Uterus (tissue), 4 donors: Measurements from ENCODE around the gene ACOXL. TPM values are rescaled to one million over a fixed set of nuclear protein-coding genes. Genes with fewer than 3 reads are reported as not detected.

Source experiments
- DNase-seq, 2 donors: peaks; one replicate each; pipeline ENCODE4 v3.0.0-alpha.2; 2019 to 2020
- H3K27ac ChIP-seq, 2 donors: fragments of 200-600 bp; sonication (generic); 1 replicate in 1 of 2; 2 replicates in 1 of 2; pipeline ENCODE4 v1.5.1; 2016 to 2018
- H3K27me3 ChIP-seq, 2 donors: fragments of 200-600 bp; sonication (generic); one replicate each; pipeline ENCODE4 v1.5.1; 2018 to 2019; ENCODE audit warnings: control low read depth in 1 of 2
- H3K36me3 ChIP-seq, 2 donors: fragments of 200-600 bp; sonication (generic); one replicate each; pipeline ENCODE4 v1.5.1; 2019; ENCODE audit warnings: control low read depth in 1 of 2
- H3K4me1 ChIP-seq, 2 donors: fragments of 200-600 bp; sonication (generic); one replicate each; pipeline ENCODE4 v1.5.1; 2018 to 2019; ENCODE audit warnings: control low read depth in 1 of 2
- H3K4me3 ChIP-seq, 2 donors: fragments of 200-600 bp; sonication (generic); 1 replicate in 1 of 2; 2 replicates in 1 of 2; pipeline ENCODE4 v1.5.1; 2018 to 2019; ENCODE audit warnings: mild to moderate bottlenecking in 1 of 2
- H3K9me3 ChIP-seq, 2 donors: fragments of 200-600 bp; sonication (generic); one replicate each; pipeline ENCODE4 v1.5.1; 2019; ENCODE audit warnings: control low read depth in 1 of 2
- POLR2A ChIP-seq, 2 donors: fragments of 450-650 bp; IDR thresholded peaks; one replicate each; pipeline ENCODE4 v1.6.1; 2016; ENCODE audit warnings: antibody characterized with exemption in 2 of 2, mild to moderate bottlenecking in 1 of 2, moderate library complexity in 1 of 2
- intact Hi-C: fragments of 100-400 bp; cut with DNase I; formaldehyde crosslinking; loops from one replicate; pipeline ENCODE4 v1.15.1; 2023; ENCODE audit warnings: low total_unique reads
- total RNA-seq, 4 donors: library from RNA; depleted of rRNA in 3 of 4; stranded (reverse); fragments of >200 nt in 3 of 4; gene quantifications; one replicate each; pipeline versions ENCODE4 v1.1.0 to v1.2.4, GENCODE V29; 2014 to 2023
- TF ChIP-seq, protein P1 (sequence below), 4 experiments: fragments of 200-600 bp in 2 of 4; fragments of 450-650 bp in 2 of 4; sonication (generic) in 2 of 4; IDR thresholded peaks; one replicate each; pipeline ENCODE4 v1.5.1; 2016 to 2019; ENCODE audit warnings: antibody characterized with exemption in 4 of 4, mild to moderate bottlenecking in 2 of 4, moderate library complexity in 1 of 4
- donor health status: DM: yes; HTN: yes; CAD: no.

Gene ACOXL
- total RNA-seq, 4 donors from 2014 or later = 0.18 to 0.41 TPM; not detected in 2

DNA sequence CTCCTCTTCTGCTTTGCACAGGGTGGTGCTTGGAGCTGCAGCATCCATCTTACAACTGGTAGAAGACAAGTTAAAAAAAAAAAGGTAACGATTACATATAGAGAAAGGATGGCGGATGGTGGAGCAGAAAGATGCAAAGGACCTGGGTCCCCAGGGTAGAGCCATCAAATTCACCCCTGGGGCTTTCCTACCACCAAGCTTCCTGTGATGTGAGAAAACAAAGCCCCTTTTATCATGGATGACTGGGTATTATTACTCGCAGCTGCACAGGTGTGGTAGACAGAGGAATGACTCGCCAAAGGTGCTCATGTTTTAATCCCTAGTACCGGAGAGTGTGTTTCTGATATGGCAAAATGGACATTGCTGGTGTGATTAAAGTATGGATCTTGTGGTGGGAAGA lies 1.3 kb upstream of the ACOXL start:
- no peak for DNase-seq

DNA sequence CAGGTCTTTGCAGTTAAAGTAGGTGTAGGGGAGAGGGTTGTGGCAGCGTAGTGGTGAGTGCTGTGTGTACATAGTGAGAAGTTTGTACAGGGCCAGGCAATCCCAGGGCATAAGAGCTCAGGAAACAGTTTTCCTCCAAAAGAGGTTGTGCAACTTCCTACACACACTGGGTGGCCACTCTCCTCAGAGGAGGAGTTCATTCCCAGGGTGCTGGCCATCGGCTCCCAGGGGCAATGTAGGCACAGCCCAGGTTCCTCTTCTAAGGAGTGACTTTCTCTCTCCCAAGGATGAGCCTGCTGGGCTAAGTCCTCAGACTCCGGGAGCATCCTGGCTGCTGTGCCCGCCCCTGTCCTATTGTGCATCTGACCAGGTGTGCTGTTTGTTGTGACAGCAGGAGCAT lies 3.0 kb downstream of the ACOXL start:
- H3K4me3 ChIP-seq = no peak overlapping the region
- H3K27me3 ChIP-seq = peaks cover 0 to 14% of the 10 kb centered on the region in 2 donors
- no peaks in the 10 kb centered on the region for H3K9me3 ChIP-seq
- DNase-seq = no peak
- peaks cover 0 to 4% of the 10 kb centered on the region in 2 donors for H3K4me1 ChIP-seq
- no peaks in the 10 kb centered on the region for H3K36me3 ChIP-seq
- no peak overlapping the region for H3K27ac ChIP-seq
- TF ChIP-seq POLR2A (IDR thresholded peaks at IDR 0.05) = no peak
- TF ChIP-seq, protein P1, sequence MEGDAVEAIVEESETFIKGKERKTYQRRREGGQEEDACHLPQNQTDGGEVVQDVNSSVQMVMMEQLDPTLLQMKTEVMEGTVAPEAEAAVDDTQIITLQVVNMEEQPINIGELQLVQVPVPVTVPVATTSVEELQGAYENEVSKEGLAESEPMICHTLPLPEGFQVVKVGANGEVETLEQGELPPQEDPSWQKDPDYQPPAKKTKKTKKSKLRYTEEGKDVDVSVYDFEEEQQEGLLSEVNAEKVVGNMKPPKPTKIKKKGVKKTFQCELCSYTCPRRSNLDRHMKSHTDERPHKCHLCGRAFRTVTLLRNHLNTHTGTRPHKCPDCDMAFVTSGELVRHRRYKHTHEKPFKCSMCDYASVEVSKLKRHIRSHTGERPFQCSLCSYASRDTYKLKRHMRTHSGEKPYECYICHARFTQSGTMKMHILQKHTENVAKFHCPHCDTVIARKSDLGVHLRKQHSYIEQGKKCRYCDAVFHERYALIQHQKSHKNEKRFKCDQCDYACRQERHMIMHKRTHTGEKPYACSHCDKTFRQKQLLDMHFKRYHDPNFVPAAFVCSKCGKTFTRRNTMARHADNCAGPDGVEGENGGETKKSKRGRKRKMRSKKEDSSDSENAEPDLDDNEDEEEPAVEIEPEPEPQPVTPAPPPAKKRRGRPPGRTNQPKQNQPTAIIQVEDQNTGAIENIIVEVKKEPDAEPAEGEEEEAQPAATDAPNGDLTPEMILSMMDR (IDR thresholded peaks at IDR 0.05) = no peak
- intact Hi-C loops = no loop called here

More for the DNA sequence above, 1.3 kb upstream of the ACOXL start:
- H3K36me3 ChIP-seq = no peaks in the 10 kb centered on the region
- H3K9me3 ChIP-seq = no peaks in the 10 kb centered on the region
- peaks cover 0 to 4% of the 10 kb centered on the region in 2 donors for H3K4me1 ChIP-seq
- H3K4me3 ChIP-seq = no peak overlapping the region
- peaks cover 0 to 14% of the 10 kb centered on the region in 2 donors for H3K27me3 ChIP-seq
- intact Hi-C loops = no loop called here
- H3K27ac ChIP-seq = no peak overlapping the region
- TF ChIP-seq POLR2A (IDR thresholded peaks at IDR 0.05) = no peak
- TF ChIP-seq, protein P1 (IDR thresholded peaks at IDR 0.05) = no peak

DNA sequence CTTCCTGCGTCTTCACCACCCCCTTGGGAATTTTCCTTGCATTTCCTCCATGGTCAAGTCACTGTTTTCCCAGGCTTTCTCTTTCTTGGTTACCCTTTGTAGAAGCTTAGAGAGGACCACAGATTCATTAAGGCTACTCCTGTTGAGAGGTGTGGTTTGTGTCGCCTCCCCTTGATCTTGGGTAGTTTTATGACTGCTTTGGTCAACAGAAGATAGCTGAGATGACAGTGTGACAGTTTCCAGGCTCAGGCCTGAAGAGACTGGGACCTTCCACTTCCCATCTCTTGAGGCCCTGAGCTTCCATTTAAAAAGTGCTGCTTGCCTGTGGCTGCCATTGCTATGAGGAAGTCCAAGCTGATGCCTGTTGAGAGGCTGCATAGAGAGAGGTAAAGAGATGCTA lies 5.4 kb downstream of the ACOXL start:
- Histone ChIP-seq H3K4me1 (peaks cover 0 to 2% of the 10 kb centered on the region in 2 donors), H3K4me3 (no peak overlapping the region), H3K36me3 (no peaks in the 10 kb centered on the region), H3K27me3 (peaks cover 0 to 14% of the 10 kb centered on the region in 2 donors), H3K9me3 (no peaks in the 10 kb centered on the region), H3K27ac (no peak overlapping the region)
- intact Hi-C loops = no loop called here
- TF ChIP-seq, protein P1 (IDR thresholded peaks at IDR 0.05) = no peak
- no peak for TF ChIP-seq POLR2A (IDR thresholded peaks at IDR 0.05)
- no peak for DNase-seq

DNA sequence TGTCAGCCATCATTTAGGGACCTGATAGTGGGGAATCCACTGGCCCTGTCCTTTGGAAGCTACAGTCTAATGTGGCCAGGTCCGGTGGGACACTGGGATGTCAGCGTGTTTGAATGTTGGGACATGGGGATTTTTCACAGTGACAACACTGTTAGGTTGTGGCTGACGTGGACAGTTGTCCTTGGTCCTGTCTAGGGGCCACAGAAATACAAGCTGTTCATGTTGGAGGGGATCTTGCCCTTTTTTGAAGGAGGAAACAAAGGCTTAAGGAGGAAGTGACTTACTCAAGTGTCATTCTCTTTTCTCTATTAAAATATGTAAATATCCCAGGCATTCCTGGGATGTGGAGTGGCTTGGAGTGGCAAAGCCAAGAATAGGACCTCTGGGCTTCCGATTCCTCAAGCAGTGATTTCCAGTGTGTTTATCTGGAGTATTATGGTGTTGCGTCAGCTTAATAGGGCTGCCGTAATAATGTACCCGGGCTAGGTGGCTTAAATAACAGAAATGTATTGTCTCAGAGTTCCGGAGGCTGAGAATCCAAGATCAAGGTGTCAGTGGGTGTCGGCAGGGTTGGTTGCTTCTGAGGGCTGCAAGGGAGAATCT lies 8.5 kb downstream of the ACOXL start:
- DNase-seq = no peak
- intact Hi-C loops = no loop called here
- peaks cover 0 to 1% of the 10 kb centered on the region in 2 donors for H3K27me3 ChIP-seq

DNA sequence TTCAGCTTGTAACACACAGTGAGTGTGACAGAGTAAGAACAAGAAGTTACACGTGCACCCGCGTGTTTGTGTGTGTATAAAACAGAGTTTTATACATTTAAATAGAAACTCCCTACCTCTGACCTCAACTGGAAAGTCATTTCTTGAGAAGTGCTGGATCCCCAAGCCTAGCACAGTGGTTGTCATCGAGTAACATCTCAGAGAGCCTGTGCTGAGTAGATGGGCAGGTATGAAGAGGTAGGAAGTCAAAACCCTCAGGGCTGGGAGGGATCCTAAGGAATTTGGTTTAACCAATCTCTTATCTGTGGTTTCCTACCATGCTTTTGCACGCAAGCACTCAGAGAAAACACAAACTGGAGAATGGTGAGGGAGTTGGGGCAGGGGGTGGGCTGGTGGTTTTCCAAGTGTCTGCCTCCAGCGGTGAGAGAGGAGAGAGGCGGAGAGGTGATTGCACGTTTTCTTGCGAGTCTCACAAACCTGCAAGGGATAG lies 9.2 kb downstream of the ACOXL start:
- H3K27ac ChIP-seq = no peak overlapping the region

More for the DNA sequence above, 8.5 kb downstream of the ACOXL start:
- no peaks in the 10 kb centered on the region for H3K9me3 ChIP-seq
- H3K36me3 ChIP-seq = no peaks in the 10 kb centered on the region
- H3K4me3 ChIP-seq = no peak overlapping the region
- H3K4me1 ChIP-seq = no peaks in the 10 kb centered on the region
- no peak overlapping the region for H3K27ac ChIP-seq
- TF ChIP-seq, protein P1 (IDR thresholded peaks at IDR 0.05) = no peak
- TF ChIP-seq POLR2A (IDR thresholded peaks at IDR 0.05) = no peak

More for the DNA sequence above, 9.2 kb downstream of the ACOXL start:
- Histone ChIP-seq H3K9me3 (no peaks in the 10 kb centered on the region), H3K36me3 (no peaks in the 10 kb centered on the region), H3K27me3 (no peaks in the 10 kb centered on the region), H3K4me3 (no peak overlapping the region), H3K4me1 (no peaks in the 10 kb centered on the region)
- intact Hi-C loops = no loop called here
- DNase-seq = no peak
- TF ChIP-seq POLR2A (IDR thresholded peaks at IDR 0.05) = no peak
- TF ChIP-seq, protein P1 (IDR thresholded peaks at IDR 0.05) = no peak
